Ovary (tissue), 3 donors: ENCODE results near the gene SDC4.

Experiments used
- EP300 ChIP-seq: sonication (generic); formaldehyde crosslinking; IDR thresholded peaks from one replicate; pipeline ENCODE4 v1.6.1; 2017; ENCODE audit warnings: antibody characterized with exemption
- POLR2A ChIP-seq: fragments of 450-650 bp; IDR thresholded peaks from one replicate; pipeline ENCODE4 v1.6.1; 2017; ENCODE audit warnings: antibody characterized with exemption, mild to moderate bottlenecking, moderate library complexity
- TF ChIP-seq, protein P1 (sequence below), 3 donors: fragments of 450-650 bp in 2 of 3; fragments of 200-600 bp in 1 of 3; IDR thresholded peaks; one replicate each; pipeline versions ENCODE4 v1.5.1 to v1.8.0; 2016 to 2022; ENCODE audit warnings: antibody characterized with exemption in 3 of 3, mild to moderate bottlenecking in 1 of 3
- donor health status: DM: no; HTN: no; CAD: no.

DNA sequence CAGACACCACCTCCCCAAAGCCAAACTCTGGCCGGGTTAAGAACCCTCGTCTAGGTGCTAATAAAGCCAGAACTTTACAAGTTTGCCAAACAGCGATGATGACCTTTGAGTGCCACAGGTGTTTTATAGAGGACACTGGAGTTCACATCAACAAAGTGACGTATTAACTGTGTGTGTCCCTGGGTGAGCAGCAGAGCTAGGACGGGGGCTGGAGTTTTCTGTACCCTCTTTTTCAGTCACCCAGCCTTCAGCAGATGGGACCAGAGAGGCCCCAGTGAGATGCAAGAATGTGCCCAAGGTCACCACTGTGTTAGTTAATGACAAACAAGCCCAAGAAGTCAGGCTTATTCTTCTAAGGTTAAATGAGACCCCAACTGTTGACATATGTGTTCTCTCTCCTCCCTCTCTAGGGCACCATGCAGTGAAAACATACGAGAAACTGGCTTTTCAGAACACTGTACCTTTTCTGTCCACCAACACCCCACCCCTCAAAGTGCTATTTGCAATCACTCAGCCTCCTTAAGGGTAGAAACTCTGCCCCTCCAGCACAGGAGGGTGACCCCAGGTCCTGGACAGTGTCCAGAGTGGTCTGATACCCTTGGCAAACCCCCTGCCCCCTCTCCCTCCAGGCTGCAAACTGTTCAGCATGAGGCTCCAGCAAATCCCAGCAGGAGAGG lies 5.2 kb downstream of the SDC4 start:
- TF ChIP-seq, protein P1, sequence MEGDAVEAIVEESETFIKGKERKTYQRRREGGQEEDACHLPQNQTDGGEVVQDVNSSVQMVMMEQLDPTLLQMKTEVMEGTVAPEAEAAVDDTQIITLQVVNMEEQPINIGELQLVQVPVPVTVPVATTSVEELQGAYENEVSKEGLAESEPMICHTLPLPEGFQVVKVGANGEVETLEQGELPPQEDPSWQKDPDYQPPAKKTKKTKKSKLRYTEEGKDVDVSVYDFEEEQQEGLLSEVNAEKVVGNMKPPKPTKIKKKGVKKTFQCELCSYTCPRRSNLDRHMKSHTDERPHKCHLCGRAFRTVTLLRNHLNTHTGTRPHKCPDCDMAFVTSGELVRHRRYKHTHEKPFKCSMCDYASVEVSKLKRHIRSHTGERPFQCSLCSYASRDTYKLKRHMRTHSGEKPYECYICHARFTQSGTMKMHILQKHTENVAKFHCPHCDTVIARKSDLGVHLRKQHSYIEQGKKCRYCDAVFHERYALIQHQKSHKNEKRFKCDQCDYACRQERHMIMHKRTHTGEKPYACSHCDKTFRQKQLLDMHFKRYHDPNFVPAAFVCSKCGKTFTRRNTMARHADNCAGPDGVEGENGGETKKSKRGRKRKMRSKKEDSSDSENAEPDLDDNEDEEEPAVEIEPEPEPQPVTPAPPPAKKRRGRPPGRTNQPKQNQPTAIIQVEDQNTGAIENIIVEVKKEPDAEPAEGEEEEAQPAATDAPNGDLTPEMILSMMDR (IDR thresholded peaks at IDR 0.05) = no peak
- no peak for TF ChIP-seq POLR2A
- TF ChIP-seq EP300 = no peak
